ENCODE results near the gene TIMM17B.

The TIMM17B gene

GRCh38 chrX:48918643-48919340, 21.2 kb upstream of the TIMM17B start, which contains the start of gene PIM2:
TSS of gene PIM2 (minus strand) at chrX:48919024. CDS start at chrX:48918834, 190 bp downstream.
- DNase-seq (ENCODE audit: low spot score) = peak; percentile 90

DNA sequence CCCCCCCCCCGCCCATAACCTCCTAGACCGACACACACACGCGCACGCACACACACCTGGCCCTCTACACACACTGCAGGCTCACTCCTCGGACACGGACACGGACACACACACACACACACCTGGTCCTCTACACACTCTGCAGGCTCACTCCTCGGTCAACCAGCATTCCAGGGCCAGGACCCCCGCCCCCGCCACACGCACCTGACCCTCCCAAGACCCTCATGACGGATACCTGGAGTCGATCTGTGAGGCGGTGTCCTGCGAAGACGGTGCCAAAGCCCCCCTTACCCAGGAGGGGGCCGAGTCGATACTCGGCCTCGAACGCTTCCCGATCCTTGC, 20.7 kb upstream of the TIMM17B start:
- DNase-seq (ENCODE audit: low spot score) = no peak

GRCh38 chrX:48917139-48918001, 19.8 kb upstream of the TIMM17B start:
- peak; percentile 82 for DNase-seq (ENCODE audit: low spot score)

- no peak for DNase-seq (ENCODE audit: low spot score)
Measured at GRCh38 chrX:48914593-48915493, 17.3 kb upstream of the TIMM17B start.

DNA sequence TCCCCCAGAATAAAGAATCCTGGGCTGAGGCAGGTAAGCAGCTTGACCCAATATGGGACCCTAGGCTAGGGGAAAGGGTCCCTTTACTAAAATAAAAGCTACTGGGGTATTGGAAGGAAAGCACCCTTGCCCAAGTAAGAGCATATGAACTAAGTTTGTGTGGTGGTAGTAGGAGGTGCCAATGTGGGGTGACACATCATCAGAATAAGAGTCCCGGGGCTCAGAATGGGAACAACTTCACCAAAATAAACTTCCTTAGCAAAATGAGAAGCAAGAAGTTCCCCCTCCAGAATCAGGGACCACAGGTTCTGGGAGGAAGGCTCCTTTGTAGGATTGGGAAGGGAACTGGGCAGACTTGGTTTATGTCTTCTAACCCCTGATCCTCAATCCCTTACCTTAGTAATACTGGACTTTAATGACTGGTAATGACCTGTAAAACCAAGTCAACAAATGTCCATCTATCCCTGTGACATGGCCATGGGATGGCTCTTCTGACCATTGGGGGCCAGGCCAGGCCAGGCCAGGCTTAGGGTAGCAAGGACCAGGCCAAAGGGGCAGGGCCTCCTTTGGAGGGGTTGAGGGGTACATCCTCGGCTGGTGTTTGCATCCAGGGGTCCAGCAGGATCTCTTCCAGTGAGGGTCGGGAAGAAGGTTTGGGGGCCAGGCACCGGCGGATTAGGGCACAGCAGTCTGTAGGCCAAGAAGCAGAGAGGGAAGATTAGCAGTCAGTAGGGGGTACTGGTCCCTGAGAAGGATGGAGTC, 16.2 kb upstream of the TIMM17B start:
- DNase-seq (ENCODE audit: low spot score) = no peak

DNA sequence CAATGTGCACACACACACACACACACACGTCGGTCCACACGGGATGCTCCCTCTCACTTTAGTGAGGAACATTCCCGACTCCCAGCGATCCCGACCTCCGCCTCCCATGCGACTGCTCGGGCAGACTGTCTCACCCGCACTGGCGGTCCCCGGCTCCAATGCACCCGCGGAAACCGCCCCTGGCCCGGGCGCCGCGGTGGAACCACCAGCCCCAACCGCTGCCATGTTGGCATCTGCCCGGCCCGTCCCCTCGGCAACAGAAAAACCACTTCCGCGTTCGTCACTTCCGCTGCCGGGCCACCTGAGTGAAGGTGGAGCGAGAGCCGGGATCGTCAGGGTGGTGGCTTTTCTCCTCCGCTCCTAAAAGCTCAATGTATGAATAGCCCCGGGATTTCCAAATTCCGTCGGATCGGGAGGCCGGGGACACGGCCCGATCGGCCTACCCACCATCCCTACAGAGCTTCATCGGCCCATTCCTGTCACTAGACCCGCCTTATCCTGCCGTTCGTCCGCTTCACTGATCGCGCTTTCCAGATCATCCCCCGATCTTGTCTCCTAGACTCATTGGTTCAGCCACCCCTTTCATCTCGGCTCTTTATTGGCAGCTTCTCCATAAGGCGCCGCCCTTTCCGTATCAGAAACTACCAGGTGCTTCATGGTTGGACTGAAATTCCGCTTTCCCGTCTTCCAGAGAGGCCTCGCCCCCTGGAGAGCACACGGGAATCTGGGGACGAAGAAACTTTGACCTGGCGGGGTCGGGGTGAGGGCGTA, 14.0 kb upstream of the TIMM17B start, which contains the start of gene SLC35A2:
TSS of gene SLC35A2 (minus strand) at position 235 of the 771 bp plus-strand sequence. CDS start at position 225, 10 bp downstream.
- DNase-seq (ENCODE audit: low spot score) = peak; percentile 83

- peak; percentile 6 for DNase-seq (ENCODE audit: low spot score)
Measured at GRCh38 chrX:48910926-48911411, 13.4 kb upstream of the TIMM17B start.

GRCh38 chrX:48909703-48910294, 12.2 kb upstream of the TIMM17B start:
- DNase-seq (ENCODE audit: low spot score) = no peak

DNA sequence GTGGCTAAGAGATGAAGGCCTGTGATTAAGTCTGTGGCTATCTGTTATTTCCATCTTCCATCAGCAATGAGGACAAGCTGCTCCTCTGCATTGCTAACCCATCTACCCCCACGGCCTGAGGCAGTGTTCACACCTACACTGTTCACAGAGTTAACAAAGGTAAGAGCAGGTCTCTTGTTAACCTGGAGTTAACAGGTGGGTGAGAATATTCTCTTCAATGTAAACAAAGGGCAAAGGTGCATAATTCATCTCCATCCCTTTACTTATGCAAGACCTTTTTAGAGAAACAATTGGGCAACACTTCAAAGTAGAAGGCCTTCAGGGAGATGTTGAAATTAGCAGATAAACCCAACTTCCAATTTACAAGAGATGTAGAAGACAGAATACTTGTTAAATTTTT, 11.0 kb upstream of the TIMM17B start:
- no peak for DNase-seq (ENCODE audit: low spot score)

GRCh38 chrX:48905090-48905790, 7.7 kb upstream of the TIMM17B start:
- no peak for DNase-seq (ENCODE audit: low spot score)

- DNase-seq (ENCODE audit: low spot score) = no peak
Measured at GRCh38 chrX:48904626-48905025, 7.1 kb upstream of the TIMM17B start.

DNA sequence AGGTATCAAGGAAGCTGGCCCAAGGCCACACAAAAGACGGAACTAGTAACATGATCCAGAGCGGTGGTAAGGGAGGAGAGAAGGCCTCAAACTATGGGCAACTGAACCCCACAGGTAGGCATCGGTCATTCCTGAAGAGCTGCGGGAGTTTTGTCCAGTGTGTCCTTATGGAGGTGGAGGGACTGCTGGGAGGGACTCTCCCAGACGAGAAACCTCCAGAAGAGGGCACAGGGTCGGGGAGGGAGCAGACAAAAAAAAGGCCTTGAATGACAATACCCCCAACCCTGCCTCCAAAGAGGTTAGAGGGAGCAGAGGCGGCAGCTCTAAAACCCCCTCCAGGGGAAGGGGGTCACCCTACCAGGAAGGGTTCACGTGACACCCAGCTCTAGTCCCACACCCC, 6.6 kb upstream of the TIMM17B start:
- DNase-seq (ENCODE audit: low spot score) = no peak

- DNase-seq (ENCODE audit: low spot score) = no peak
Measured at GRCh38 chrX:48903290-48903689, 5.7 kb upstream of the TIMM17B start.

DNA sequence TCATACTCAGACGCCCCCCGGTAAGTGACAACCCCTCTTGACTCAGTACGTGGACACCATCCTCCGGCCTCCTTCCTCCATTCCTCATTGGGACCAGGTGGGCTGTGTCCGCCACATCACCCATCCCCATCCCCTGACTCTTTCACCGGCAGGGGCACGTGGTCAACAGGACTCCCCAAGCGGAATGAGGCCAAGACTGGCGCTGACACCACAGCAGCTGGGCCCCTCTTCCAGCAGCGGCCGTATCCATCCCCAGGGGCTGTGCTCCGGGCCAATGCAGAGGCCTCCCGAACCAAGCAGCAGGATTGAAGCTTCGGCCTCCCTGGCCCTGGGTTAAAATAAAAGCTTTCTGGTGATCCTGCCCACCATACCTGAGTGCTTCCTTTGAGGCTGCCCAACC, 5.2 kb upstream of the TIMM17B start:
- no peak for DNase-seq (ENCODE audit: low spot score)

DNA sequence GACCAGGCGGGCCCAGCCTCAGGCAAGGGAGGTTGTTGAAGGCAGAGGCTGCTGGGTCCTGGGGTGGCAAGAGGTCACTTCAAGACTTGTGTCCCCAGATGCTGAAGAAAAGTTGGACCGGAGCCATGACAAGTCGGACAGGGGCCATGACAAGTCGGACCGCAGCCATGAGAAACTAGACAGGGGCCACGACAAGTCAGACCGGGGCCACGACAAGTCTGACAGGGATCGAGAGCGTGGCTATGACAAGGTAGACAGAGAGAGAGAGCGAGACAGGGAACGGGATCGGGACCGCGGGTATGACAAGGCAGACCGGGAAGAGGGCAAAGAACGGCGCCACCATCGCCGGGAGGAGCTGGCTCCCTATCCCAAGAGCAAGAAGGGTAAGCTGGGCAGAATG, 4.6 kb upstream of the TIMM17B start:
- DNase-seq (ENCODE audit: low spot score) = no peak

GRCh38 chrX:48901069-48901468, 3.5 kb upstream of the TIMM17B start:
- no peak for DNase-seq (ENCODE audit: low spot score)

- no peak for DNase-seq (ENCODE audit: low spot score)
Measured at GRCh38 chrX:48899078-48899410, 1.5 kb upstream of the TIMM17B start.

DNA sequence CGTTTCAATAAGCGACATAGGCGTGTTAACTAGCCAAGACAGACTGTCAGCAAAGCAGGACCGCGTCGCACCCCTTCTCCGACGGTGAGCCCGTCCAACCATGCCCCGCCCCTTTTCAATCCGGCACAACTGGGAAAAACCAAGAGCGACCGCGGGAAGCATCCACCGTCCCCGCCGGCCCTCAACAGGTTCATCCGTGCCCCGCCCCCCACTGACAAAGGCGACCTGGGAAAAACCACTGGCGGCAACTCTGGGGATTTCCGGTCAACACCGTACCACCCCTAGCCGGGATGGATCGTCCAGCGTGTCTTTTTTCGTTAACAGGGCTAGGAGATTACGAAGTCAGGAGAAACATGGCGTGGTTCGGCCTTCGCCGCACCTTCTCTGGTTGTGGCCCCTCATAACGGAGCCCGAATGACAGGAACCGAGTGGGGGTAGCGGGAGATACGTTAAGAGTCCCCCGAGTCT, 377 bp downstream of the TIMM17B start:
- peak; percentile 57 for DNase-seq (ENCODE audit: low spot score)

GRCh38 chrX:48896611-48897011, 957 bp downstream of the TIMM17B start:
- peak; percentile 10 for DNase-seq (ENCODE audit: low spot score)
